Dermis microvascular lymphatic vessel endothelial cell (primary cell): ENCODE data around the gene SLC26A11. TPM values are rescaled to one million over a fixed set of nuclear protein-coding genes. Genes with fewer than 3 reads are reported as not detected.

Experiments
- DNase-seq, 2 donors: peaks; one replicate each; pipeline versions ENCODE4 v3.0.0 to v3.0.0-alpha.2; 2010; ENCODE audit warnings: low read depth in 2 of 2
- total RNA-seq: library from RNA; depleted of rRNA; stranded (reverse); fragments of >200 nt; gene quantifications from 2 replicates; pipeline ENCODE4 v1.2.1, GENCODE V29; 2014

Gene SLC26A11
- total RNA-seq, 1 donor from 2014 or later = 5.5 TPM

DNA sequence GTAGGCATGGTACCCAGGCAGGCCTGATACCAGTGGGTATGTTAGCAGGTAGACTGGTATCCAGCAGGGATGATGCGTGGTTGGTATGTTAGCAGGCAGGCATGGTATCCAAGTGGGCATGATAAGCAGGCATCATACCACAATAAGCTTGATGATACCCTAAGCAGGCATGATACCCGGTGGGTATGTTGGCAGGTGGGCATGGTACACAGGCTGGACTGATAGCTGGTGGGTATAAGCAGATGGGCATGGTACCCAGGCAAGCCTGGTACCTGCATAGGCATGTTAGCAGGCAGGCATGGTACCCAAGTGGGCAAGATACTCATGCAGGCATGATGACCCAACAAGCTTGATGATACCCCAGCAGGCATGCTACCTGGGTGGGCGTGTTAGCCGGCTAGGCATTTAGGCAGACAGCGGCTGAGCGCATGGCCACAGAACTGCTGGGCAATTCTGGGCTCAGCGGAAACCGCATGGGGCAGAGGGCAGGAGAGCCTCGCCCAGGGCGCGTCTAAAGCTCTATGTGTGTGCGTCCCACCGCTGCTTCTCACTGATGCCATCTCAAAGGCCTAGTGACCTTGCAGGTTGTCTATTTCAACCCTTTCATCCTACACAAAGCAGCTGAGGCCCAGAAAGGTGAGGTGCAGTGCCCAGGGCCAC is 2.4 kb upstream of the SLC26A11 start:
- no peak for DNase-seq

DNA sequence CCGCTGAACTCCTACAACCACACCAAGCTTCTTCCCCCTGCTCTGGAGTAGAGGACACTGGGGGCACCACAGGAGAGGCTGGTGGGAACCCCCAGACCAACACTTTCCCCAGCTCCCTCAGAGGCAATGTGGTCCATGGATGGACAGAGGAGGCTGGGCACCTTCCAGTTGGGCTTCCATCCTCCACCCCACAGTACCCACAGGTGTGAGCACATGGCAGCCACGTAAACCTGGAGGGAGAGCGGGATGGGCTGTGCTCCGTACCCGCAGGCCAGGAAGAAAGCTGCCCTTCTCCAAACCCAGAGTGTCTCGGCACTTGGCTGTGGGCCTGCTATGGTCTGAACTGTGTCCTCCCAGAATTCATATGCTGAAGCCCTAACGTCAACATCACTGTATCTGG is 1.8 kb upstream of the SLC26A11 start:
- no peak for DNase-seq

DNA sequence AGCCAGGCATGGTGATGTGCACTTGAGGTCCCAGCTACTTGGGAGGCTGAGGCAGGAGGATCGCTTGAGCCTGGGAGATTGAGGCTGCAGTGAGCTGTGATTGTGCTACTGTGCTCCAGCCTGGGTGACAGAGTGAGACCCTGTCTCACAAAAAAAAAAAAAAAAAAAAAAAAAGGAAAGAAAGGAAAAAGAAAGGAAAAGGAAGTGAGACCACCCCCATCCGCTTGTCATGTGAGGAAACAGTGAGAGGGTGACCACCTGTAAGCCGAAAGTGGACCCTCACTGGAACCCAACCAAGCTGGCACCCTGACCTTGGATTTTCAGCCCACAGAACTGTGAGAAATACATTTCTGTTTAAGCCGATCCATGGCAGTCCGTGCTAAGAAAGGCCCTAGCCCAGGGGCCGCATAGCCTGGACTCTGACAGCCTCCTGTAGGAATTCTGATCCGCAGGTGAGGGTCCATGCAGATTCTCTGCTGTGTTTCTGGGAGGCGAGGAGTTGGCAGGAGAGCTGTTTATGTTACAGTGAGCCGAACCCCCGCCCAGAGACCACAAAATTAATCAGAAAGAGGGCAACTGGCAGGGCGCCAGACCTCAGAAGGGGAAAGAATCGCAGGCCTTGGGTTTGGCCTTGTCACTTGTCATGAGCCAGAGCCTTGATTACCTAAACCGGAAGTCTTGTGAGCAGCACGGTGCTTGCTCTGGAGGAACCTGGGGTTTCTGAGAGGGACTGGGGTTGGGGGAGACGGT is 1.0 kb upstream of the SLC26A11 start:
- DNase-seq = peak in 1 of 2 donors; percentile 58

DNA sequence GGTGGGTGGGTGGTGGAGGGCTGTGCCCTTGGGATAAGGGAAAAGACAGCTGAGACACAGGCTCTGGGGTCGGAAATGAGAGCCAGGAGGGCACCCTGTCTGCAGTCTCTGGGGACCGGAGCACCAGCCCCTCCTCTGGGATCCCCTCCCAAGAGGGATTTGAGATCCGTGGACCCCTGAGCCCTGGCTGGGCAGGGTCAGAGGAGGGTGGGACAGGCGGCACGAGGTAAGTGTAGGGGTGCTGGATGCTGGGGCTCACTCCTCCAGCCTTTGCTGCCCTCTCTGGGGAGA is 519 bp upstream of the SLC26A11 start:
- no peak for DNase-seq

DNA sequence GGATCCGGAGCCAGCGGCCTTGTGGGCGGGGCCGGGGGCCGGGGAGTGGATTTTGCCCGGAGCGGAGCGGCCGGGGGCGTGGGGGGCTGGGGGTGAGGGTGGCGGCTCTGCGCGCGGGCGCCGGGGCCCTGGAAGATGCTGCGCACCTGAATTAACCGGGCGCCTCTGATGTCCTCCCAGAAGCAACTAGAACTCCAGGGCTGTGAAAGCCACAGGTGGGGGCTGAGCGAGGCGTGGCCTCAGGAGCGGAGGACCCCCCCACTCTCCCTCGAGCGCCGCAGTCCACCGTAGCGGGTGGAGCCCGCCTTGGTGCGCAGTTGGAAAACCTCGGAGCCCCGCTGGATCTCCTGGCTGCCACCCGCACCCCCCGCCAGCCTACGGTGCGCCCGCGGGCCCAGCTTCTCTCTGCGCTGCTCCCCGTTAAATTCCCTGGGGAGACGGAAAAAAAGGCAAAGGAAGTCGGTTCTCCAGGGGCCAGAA is 549 bp downstream of the SLC26A11 start:
- peak in 1 of 2 donors; percentile 30 for DNase-seq

DNA sequence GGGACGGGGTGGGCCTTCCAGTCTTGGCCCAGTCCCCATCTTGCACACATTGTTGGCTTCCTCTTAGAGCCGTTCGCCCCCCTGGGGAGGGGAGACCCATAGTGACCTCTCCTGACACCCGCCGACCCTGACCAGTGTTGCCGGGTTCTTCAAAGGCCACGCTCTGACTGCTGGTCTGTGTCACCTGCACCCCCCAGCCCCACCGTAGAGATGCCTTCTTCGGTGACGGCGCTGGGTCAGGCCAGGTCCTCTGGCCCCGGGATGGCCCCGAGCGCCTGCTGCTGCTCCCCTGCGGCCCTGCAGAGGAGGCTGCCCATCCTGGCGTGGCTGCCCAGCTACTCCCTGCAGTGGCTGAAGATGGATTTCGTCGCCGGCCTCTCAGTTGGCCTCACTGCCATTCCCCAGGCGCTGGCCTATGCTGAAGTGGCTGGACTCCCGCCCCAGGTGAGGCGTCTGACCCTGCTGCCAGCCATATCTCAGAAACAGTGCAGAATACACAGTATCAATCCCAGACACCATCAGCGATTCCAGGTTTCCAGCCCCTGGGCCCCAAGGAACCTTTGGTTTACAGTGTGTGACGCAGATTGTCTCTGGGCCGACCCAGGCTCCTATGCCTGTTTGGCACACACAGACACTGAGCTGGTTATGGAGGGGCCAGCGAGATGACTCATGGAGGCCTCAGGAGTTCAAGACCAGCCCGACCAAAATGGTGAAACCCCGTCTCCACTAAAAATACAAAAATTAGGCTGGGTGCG is 1.3 kb downstream of the SLC26A11 start:
- no peak for DNase-seq

DNA sequence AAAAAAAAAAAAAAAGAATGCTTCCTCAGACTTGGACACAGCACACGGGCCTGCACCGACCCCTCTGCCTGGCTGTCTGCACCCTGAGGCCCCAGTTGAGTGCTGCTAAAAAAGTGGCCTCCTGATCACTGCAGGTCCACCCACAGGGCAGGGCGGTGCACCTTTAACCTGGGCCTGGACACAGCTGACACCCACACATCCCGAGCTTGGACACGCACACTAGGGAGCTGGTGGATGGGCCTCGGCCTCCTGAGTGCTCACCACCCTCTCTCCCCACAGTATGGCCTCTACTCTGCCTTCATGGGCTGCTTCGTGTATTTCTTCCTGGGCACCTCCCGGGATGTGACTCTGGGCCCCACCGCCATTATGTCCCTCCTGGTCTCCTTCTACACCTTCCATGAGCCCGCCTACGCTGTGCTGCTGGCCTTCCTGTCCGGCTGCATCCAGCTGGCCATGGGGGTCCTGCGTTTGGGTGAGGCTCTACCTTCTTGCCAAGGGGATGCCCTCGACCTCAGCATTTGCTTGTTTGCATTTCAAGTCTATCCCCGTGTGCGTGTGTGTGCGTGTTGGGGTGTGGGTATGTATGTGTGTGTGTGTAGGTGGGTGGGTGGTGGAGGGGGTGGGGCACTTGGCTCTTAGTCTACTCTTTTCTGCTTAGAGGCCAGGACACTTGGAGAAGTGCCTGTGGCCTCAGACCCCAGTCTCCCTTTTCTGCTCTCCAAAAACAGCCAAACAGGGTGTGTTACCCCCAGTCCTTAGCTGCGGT is 2.3 kb downstream of the SLC26A11 start:
- DNase-seq = no peak

DNA sequence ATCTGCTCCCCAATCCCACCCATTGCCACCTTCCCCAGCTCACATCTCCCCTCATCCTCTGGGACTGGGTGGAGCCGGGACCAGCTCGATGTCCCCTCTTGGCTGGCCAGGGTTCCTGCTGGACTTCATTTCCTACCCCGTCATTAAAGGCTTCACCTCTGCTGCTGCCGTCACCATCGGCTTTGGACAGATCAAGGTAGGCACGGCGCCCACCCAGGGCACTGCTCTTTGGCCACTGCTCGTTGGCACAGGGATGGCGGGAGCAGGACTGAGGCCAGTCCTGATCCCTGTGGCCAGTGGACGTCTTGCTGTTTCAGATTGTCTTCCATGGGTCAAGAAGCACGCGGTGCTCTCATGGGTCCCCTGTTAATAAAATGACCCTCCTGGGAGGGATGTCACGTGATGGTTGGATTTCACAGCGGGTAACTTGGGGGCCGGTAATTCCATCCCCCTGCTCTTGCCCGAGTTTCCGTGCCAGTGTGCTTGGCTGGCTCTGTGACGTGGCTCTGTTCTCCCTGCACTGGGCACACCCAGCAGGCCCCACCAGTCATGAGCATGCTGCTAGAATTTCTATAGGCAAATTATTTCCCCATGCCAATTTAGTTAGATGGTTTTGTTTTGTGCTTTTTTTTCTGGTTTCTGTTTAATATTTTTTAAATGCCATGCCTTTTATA is 3.1 kb downstream of the SLC26A11 start:
- DNase-seq = no peak

DNA sequence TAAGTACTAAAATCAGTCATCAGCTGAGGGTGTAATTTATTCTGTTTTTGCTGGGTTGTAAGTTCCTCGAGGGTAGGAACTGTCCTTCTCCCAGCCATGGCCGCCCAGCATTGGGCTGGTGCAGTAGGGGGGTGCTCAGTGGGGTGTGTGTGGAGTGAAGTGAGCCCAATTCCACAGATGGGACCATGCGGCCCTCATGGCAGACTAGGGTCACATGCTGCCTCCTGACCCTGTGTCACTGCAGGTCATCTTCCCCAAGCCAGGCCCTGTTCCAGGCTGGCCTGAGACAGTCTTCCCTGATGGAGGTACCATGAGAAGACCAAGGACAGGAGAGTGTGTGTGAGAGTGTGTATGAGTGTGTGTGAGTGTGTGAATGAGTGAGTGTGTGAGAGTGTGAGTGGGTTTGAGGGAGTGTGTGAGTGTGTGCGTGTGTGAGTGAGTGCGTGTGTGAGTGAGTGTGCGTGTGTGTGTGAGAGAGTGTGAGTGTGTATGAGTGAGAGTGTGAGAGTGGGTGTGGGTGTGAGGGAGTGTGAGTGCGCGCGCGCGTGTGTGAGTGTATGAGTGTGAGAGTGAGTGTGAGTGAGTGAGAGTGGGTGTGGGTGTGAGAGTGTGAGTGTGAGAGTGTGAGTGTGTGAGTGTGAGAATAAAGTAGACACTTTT is 3.7 kb downstream of the SLC26A11 start:
- no peak for DNase-seq

DNA sequence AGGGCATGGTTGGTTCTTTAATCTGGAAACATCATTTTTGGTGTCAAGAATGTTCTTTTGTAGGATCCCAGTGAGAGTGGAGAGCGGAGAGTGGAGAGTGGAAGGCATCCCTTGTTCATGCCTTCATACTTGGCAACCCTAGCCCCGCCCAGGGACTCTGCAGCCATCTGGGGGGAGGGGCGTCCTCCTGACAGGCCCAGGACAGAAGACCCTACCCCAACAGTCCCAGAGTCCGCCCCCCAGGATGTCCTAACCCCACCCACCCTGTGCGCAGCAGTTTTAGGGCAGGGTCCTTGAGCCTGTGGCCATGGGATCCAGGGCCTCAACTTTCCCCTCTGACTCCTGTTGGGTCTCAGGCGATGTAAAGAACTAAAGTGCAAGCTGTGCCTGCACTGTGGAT is 4.5 kb downstream of the SLC26A11 start:
- DNase-seq = no peak

DNA sequence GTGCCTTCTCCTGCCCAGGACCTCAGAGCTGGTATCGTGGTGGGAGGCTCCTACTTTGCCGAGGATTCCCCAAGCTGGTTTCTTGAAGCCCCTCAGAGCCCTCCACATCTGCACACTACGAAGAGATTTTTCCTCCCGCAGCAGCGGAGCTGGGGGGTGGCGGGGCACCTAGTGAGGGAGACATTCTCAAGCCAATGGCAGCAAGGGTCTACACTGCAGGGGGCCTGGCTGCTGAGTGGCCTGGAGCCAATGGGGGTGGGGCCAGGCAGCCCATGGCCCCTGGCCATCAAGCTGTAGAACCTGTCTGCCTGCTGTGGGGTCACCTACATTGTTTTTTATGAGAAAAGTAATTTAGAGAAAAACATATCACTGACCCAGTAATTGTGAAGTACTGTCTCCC is 5.0 kb downstream of the SLC26A11 start:
- no peak for DNase-seq

DNA sequence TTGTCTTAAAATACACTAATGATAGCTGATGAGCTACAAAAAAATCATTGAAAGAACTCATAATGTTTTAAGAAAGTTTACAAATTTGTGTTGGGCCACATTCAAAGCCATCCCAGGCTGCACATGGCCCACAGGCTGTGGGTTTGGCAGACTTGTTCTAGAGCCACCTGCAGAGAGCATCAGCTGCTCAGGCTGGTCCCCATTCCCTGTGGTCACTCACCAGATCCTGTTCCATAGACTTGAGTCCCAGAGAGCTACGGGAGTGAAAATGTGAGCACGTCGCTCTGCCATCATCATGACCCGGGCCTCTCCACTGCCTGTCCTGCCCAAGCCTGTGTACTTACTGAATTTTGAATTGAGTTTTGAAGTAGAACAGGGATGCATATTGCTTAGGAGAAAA is 6.9 kb downstream of the SLC26A11 start:
- DNase-seq = no peak

DNA sequence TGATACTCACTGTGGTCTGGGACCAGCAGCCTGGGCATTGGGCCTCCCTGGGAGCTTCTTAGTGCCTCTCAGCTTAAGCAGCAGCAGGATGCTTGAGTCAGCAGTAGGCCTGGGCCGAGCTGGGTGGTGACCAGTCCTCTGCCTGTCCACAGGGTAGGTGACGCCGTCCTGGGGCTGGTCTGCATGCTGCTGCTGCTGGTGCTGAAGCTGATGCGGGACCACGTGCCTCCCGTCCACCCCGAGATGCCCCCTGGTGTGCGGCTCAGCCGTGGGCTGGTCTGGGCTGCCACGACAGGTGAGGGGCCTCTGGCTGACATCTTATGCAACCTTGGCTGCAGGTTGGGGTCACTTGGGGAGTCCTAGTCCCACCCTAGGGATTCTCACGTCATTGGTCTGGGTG is 7.4 kb downstream of the SLC26A11 start:
- DNase-seq = no peak

DNA sequence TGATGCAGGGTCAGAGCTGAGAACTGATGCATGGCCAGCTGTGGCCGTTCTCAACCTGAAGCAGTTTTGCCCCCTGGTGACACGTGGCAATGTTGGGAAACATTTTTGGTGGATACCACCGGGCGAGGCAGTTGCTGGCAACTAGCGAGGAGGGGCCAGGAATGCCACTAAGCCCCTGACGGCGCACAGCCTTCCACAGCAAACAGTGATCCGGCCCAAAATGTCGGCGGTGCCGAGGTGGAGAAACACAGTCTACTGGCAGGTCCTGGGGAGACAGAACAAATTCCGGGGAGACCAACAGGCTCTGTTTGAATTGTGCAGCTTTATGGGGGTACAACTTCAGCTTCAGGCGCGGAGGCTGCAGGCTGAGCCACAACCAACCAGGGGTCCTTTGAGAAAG is 8.2 kb downstream of the SLC26A11 start:
- no peak for DNase-seq

DNA sequence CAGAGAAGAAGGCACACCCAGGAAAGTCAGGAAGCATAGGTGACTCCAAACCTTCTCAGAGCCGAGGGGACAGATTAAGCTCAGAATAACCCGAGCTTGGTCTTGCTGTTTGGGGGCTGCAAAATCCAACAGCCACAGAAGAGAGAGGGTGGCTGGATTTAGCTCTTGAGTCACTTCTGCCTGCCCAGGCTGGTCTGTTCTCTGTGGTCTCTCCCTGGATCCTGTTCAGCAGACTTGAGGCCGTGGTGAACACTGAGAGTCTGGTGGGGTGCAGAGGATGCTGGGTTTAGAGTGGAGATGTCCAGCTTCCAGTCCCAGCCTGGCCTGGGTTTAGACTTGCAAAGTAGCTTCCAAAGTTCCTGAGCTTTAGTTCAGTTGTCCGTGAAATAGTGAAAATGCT is 8.8 kb downstream of the SLC26A11 start:
- DNase-seq = no peak

DNA sequence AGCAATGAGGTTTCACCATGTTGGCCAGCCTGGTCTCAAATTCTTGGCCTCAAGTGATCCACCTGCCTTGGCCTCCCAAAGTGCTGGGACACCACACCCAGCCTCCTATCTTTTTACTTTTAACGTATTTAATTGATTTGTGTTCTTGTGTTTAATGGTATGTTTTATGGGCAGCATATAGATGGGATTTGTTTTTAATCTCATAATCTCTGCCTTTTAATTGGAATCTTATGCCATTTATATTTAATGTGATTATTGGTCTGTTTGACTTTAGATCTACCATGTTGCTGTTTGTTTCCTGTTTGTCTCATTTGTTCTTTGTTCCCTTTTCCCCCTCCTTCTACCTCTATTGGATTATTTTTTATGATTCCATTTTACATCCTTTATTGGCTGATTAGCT is 12.2 kb downstream of the SLC26A11 start:
- no peak for DNase-seq

DNA sequence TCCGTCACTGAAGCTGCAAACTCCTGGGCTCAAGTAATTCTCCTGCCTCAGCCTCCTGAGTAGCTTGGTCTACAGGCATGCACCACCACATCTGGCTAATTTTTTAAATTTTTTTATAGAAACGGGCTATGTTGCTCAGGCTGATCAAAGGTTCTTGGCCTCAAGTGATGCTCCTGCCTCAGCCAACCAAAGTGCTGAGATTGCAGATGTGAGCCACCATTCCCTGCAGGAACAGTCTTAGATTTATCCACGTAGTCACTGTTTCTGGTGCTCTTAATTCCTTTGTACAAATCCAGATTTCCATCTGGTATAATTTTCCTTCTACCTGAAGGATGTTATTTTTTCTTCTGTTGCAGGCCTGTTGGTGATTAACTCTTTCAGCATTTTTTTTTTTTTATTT is 13.0 kb downstream of the SLC26A11 start:
- DNase-seq = no peak

DNA sequence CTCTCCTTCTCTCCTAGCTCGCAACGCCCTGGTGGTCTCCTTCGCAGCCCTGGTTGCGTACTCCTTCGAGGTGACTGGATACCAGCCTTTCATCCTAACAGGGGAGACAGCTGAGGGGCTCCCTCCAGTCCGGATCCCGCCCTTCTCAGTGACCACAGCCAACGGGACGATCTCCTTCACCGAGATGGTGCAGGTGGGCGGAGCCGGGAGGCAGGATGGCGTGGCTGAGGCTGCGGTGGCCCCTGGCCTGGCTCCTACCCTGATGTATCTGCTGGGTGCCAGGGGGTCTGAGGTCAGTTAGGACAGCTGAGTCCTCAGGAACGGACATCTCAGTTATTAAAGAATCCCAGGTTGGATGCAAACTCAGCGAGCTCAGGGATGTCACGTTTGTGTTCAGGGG is 16.7 kb downstream of the SLC26A11 start:
- DNase-seq = no peak

DNA sequence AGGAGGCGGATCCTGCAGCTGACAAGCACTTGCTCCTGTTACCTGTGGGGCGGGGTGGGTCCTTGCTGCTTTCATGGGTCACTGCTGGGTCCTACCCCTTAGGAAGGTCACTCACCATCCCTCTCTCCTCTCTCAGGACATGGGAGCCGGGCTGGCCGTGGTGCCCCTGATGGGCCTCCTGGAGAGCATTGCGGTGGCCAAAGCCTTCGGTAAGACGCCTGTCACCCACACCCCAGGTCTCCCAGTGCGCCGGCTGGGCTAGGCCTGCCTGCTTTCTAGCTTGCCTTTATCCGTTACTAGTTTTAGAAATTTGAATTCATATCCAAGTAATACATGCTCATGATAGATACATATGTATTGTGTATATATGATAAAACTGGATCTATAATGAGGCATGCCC is 17.2 kb downstream of the SLC26A11 start:
- DNase-seq = no peak

DNA sequence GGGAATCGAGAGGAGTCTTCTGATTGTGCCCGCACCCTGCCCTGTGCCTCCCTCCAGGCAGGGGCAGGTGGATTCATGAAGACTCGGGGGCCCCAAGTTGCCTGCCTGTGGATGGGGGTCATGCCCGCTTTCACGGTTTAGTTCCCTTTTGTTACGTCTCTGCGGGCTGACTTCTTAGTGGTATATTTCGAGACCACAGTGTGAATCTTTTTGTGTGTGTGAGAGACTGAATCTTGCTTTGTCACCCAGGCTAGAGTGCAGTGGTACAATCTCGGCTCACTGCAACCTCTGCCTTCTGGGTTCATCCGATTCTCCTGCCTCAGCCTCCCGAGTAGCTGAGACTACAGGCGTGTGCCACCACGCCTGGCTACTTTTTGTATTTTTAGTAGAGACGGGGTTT is 22.3 kb downstream of the SLC26A11 start:
- DNase-seq = no peak
